Measurements from ENCODE around the gene SLC38A2.

SLC38A2 gene

GRCh38 chr12:46364300-46364696, 8.3 kb downstream of the SLC38A2 start:
- H3K4me3 ChIP-seq (ENCODE audit: low read depth, low read length) = no peak overlapping the region
- no peaks in the 10 kb centered on the region for H3K79me2 ChIP-seq (ENCODE audit: control insufficient read depth, insufficient read depth, low read length, poor library complexity)
- H3K4me1 ChIP-seq (ENCODE audit: control insufficient read depth in 1 of 2, insufficient read depth in 2 of 2, low read length in 2 of 2) = no peaks in the 10 kb centered on the region
- H3K4ac ChIP-seq (ENCODE audit: low read depth, low read length) = no peak overlapping the region
- H3K23ac ChIP-seq (ENCODE audit: low read length) = no peak overlapping the region
- no peak overlapping the region for H2BK120ac ChIP-seq (ENCODE audit: insufficient read depth, low read length, poor library complexity)
- H3K18ac ChIP-seq (ENCODE audit: low read length) = no peak overlapping the region
- H3K14ac ChIP-seq (ENCODE audit: low read length) = no peak overlapping the region
- no peak overlapping the region for H2BK12ac ChIP-seq (ENCODE audit: low read length)
- peaks cover 4 to 42% of the 10 kb centered on the region in 2 experiments for H3K36me3 ChIP-seq (ENCODE audit: control insufficient read depth in 1 of 2, insufficient read depth in 2 of 2, low read length in 2 of 2)
- no peak overlapping the region for H4K8ac ChIP-seq (ENCODE audit: low read depth, low read length)
- H2AFZ ChIP-seq (ENCODE audit: insufficient read depth, low read length, poor library complexity) = no peak overlapping the region
- H3K9me3 ChIP-seq (ENCODE audit: insufficient read depth, low read depth, low read length) = no peaks in the 10 kb centered on the region
- H3K27ac ChIP-seq (ENCODE audit: low read depth, low read length) = no peak overlapping the region
- no peak overlapping the region for H2AK5ac ChIP-seq (ENCODE audit: low read length)
- no peak overlapping the region for H2BK5ac ChIP-seq (ENCODE audit: low read depth, low read length, poor library complexity)
- H3K27me3 ChIP-seq (ENCODE audit: insufficient read depth, low read length) = no peaks in the 10 kb centered on the region
- H3K9ac ChIP-seq (ENCODE audit: low read length) = no peak overlapping the region
- DNase-seq = no peak
- H4K91ac ChIP-seq (ENCODE audit: low read depth, low read length) = no peak overlapping the region
- no peak overlapping the region for H3K4me2 ChIP-seq (ENCODE audit: low read length)
- H3K79me1 ChIP-seq (ENCODE audit: low read length) = no peaks in the 10 kb centered on the region
- no CpG with 5 or more reads among the region's 3 CpGs for WGBS (ENCODE audit: extremely low coverage, insufficient coverage, insufficient read length)
- H4K12ac ChIP-seq (ENCODE audit: low read depth, low read length) = no peak overlapping the region

- Histone ChIP-seq H2BK12ac (ENCODE audit: low read length) (no peak overlapping the region), H2BK120ac (ENCODE audit: insufficient read depth, low read length, poor library complexity) (no peak overlapping the region), H2AK5ac (ENCODE audit: low read length) (no peak overlapping the region), H3K9me3 (ENCODE audit: insufficient read depth, low read depth, low read length) (no peaks in the 10 kb centered on the region), H4K8ac (ENCODE audit: low read depth, low read length) (no peak overlapping the region), H3K9ac (ENCODE audit: low read length) (no peak overlapping the region), H3K14ac (ENCODE audit: low read length) (no peak overlapping the region), H3K4me3 (ENCODE audit: low read depth, low read length) (no peak overlapping the region), H3K4ac (ENCODE audit: low read depth, low read length) (no peak overlapping the region), H3K27me3 (ENCODE audit: insufficient read depth, low read length) (no peaks in the 10 kb centered on the region), H3K79me2 (ENCODE audit: control insufficient read depth, insufficient read depth, low read length, poor library complexity) (no peaks in the 10 kb centered on the region), H3K23ac (ENCODE audit: low read length) (no peak overlapping the region), H2AFZ (ENCODE audit: insufficient read depth, low read length, poor library complexity) (no peak overlapping the region), H4K12ac (ENCODE audit: low read depth, low read length) (no peak overlapping the region), H3K36me3 (ENCODE audit: control insufficient read depth in 1 of 2, insufficient read depth in 2 of 2, low read length in 2 of 2) (peaks cover 4 to 43% of the 10 kb centered on the region in 2 experiments), H4K91ac (ENCODE audit: low read depth, low read length) (no peak overlapping the region), H3K79me1 (ENCODE audit: low read length) (no peaks in the 10 kb centered on the region), H3K27ac (ENCODE audit: low read depth, low read length) (no peak overlapping the region), H3K4me2 (ENCODE audit: low read length) (no peak overlapping the region), H3K4me1 (ENCODE audit: control insufficient read depth in 1 of 2, insufficient read depth in 2 of 2, low read length in 2 of 2) (no peaks in the 10 kb centered on the region), H2BK5ac (ENCODE audit: low read depth, low read length, poor library complexity) (no peak overlapping the region), H3K18ac (ENCODE audit: low read length) (no peak overlapping the region)
- DNase-seq = no peak
- no CpG with 5 or more reads among the region's 9 CpGs for WGBS (ENCODE audit: extremely low coverage, insufficient coverage, insufficient read length)
Measured at GRCh38 chr12:46363582-46364299, 8.8 kb downstream of the SLC38A2 start.

- no peaks in the 10 kb centered on the region for H3K9me3 ChIP-seq (ENCODE audit: insufficient read depth, low read depth, low read length)
- DNase-seq = no peak
- peaks cover 4 to 40% of the 10 kb centered on the region in 2 experiments for H3K36me3 ChIP-seq (ENCODE audit: control insufficient read depth in 1 of 2, insufficient read depth in 2 of 2, low read length in 2 of 2)
- H3K27me3 ChIP-seq (ENCODE audit: insufficient read depth, low read length) = no peaks in the 10 kb centered on the region
- H3K4me2 ChIP-seq (ENCODE audit: low read length) = no peak overlapping the region
- no peak overlapping the region for H2BK5ac ChIP-seq (ENCODE audit: low read depth, low read length, poor library complexity)
- H3K79me2 ChIP-seq (ENCODE audit: control insufficient read depth, insufficient read depth, low read length, poor library complexity) = no peaks in the 10 kb centered on the region
- no peak overlapping the region for H3K23ac ChIP-seq (ENCODE audit: low read length)
- no peak overlapping the region for H3K4ac ChIP-seq (ENCODE audit: low read depth, low read length)
- H3K18ac ChIP-seq (ENCODE audit: low read length) = no peak overlapping the region
- no peaks in the 10 kb centered on the region for H3K4me1 ChIP-seq (ENCODE audit: control insufficient read depth in 1 of 2, insufficient read depth in 2 of 2, low read length in 2 of 2)
- no peak overlapping the region for H4K8ac ChIP-seq (ENCODE audit: low read depth, low read length)
- no peak overlapping the region for H2BK12ac ChIP-seq (ENCODE audit: low read length)
- no peak overlapping the region for H4K91ac ChIP-seq (ENCODE audit: low read depth, low read length)
- H4K12ac ChIP-seq (ENCODE audit: low read depth, low read length) = no peak overlapping the region
- H2AFZ ChIP-seq (ENCODE audit: insufficient read depth, low read length, poor library complexity) = no peak overlapping the region
- no peak overlapping the region for H2BK120ac ChIP-seq (ENCODE audit: insufficient read depth, low read length, poor library complexity)
- no peak overlapping the region for H3K4me3 ChIP-seq (ENCODE audit: low read depth, low read length)
- H3K79me1 ChIP-seq (ENCODE audit: low read length) = no peaks in the 10 kb centered on the region
- no peak overlapping the region for H2AK5ac ChIP-seq (ENCODE audit: low read length)
- no CpG with 5 or more reads among the region's 2 CpGs for WGBS (ENCODE audit: extremely low coverage, insufficient coverage, insufficient read length)
- no peak overlapping the region for H3K9ac ChIP-seq (ENCODE audit: low read length)
- no peak overlapping the region for H3K27ac ChIP-seq (ENCODE audit: low read depth, low read length)
- H3K14ac ChIP-seq (ENCODE audit: low read length) = no peak overlapping the region
Measured at GRCh38 chr12:46362895-46363581, 9.5 kb downstream of the SLC38A2 start.

- Histone ChIP-seq H4K8ac (ENCODE audit: low read depth, low read length) (no peak overlapping the region), H3K23ac (ENCODE audit: low read length) (no peak overlapping the region), H2BK5ac (ENCODE audit: low read depth, low read length, poor library complexity) (no peak overlapping the region), H3K9ac (ENCODE audit: low read length) (no peak overlapping the region), H4K91ac (ENCODE audit: low read depth, low read length) (no peak overlapping the region), H3K18ac (ENCODE audit: low read length) (no peak overlapping the region), H2BK12ac (ENCODE audit: low read length) (no peak overlapping the region), H2AFZ (ENCODE audit: insufficient read depth, low read length, poor library complexity) (no peak overlapping the region), H4K12ac (ENCODE audit: low read depth, low read length) (no peak overlapping the region), H3K79me2 (ENCODE audit: control insufficient read depth, insufficient read depth, low read length, poor library complexity) (no peaks in the 10 kb centered on the region), H3K14ac (ENCODE audit: low read length) (no peak overlapping the region), H3K4ac (ENCODE audit: low read depth, low read length) (no peak overlapping the region), H3K36me3 (ENCODE audit: control insufficient read depth in 1 of 2, insufficient read depth in 2 of 2, low read length in 2 of 2) (peaks cover 0 to 29% of the 10 kb centered on the region in 2 experiments), H3K4me3 (ENCODE audit: low read depth, low read length) (no peak overlapping the region), H2BK120ac (ENCODE audit: insufficient read depth, low read length, poor library complexity) (no peak overlapping the region), H3K4me1 (ENCODE audit: control insufficient read depth in 1 of 2, insufficient read depth in 2 of 2, low read length in 2 of 2) (no peaks in the 10 kb centered on the region), H3K4me2 (ENCODE audit: low read length) (no peak overlapping the region), H3K79me1 (ENCODE audit: low read length) (no peaks in the 10 kb centered on the region), H3K27ac (ENCODE audit: low read depth, low read length) (no peak overlapping the region), H3K27me3 (ENCODE audit: insufficient read depth, low read length) (no peaks in the 10 kb centered on the region), H3K9me3 (ENCODE audit: insufficient read depth, low read depth, low read length) (no peaks in the 10 kb centered on the region), H2AK5ac (ENCODE audit: low read length) (no peak overlapping the region)
- WGBS (ENCODE audit: extremely low coverage, insufficient coverage, insufficient read length) = no CpG with 5 or more reads among the region's 2 CpGs
- DNase-seq = no peak
Measured at GRCh38 chr12:46361667-46362034, 10.9 kb downstream of the SLC38A2 start.
